ENCODE data around the gene MAML2.

DNA sequence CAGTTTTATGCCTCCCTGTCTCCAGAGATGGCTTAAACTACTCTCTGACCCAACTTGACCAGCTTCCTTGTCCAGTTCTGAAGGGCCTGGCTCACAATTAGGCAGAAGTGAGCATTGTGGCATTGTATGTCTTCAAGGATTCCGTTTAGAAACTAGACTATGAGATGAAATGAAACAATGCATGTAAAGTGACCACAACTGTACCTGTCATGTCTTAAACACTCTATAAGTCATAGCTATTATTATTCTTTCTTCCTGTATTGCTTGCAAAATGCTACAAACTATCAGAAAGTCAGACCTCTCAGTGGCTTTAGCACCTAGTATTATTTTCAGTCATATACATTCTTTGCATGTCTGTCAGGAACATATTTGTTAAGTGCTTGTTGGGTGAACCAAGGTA, 291.2 kb downstream of the MAML2 start:
- TF ChIP-seq, protein P1, sequence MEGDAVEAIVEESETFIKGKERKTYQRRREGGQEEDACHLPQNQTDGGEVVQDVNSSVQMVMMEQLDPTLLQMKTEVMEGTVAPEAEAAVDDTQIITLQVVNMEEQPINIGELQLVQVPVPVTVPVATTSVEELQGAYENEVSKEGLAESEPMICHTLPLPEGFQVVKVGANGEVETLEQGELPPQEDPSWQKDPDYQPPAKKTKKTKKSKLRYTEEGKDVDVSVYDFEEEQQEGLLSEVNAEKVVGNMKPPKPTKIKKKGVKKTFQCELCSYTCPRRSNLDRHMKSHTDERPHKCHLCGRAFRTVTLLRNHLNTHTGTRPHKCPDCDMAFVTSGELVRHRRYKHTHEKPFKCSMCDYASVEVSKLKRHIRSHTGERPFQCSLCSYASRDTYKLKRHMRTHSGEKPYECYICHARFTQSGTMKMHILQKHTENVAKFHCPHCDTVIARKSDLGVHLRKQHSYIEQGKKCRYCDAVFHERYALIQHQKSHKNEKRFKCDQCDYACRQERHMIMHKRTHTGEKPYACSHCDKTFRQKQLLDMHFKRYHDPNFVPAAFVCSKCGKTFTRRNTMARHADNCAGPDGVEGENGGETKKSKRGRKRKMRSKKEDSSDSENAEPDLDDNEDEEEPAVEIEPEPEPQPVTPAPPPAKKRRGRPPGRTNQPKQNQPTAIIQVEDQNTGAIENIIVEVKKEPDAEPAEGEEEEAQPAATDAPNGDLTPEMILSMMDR (conservative IDR thresholded peaks at IDR 0.05): no peak
- no peak for TF ChIP-seq ZFX (IDR thresholded peaks at IDR 0.05)

All from C4-2B (cell line).